ENCODE results near the gene POC1A. TPM values are rescaled to one million over a fixed set of nuclear protein-coding genes. Genes with fewer than 3 reads are reported as not detected.

The POC1A gene
- polyA plus RNA-seq, 1 of the 3 experiments (the other 2 are of a cell fraction) = 11.7 TPM

GRCh38 chr3:52197499-52197841 is 43.2 kb upstream of the POC1A start:
- no peak for DNase-seq
- Histone ChIP-seq H3K4me1 (ENCODE audit: control insufficient read depth in 1 of 2, insufficient read depth in 2 of 2, low read depth in 1 of 2, low read length in 1 of 2) (peaks cover 7 to 23% of the 10 kb centered on the region in 2 experiments), H2AFZ (ENCODE audit: low read depth) (peak overlapping the region; percentile 95), H3F3A (replicated peaks; ENCODE audit: insufficient read depth) (peaks cover 5% of the 10 kb centered on the region), H4K20me1 (ENCODE audit: insufficient read depth) (no peaks in the 10 kb centered on the region), H3K9ac (peak overlapping the region; percentile 81; the same call in 1 of the 2 replicates), H3K27ac (ENCODE audit: low read depth in 2 of 2, low read length in 1 of 2) (peak overlapping the region; percentile 57 to 75; a peak in 3 of 4 replicates), H3K79me2 (ENCODE audit: insufficient read depth) (peaks cover 33% of the 10 kb centered on the region), H3K36me3 (replicated peaks in 1 of 2; ENCODE audit: control insufficient read depth in 1 of 2, insufficient read depth in 2 of 2, low read length in 1 of 2) (peaks cover 16 to 21% of the 10 kb centered on the region in 2 experiments), H3K9me2 (no peaks in the 10 kb centered on the region), H3K9me3 (no peaks in the 10 kb centered on the region), H3K27me3 (ENCODE audit: insufficient read depth) (no peaks in the 10 kb centered on the region), H3K4me3 (ENCODE audit: low read depth in 2 of 2, low read length in 1 of 2) (peak overlapping the region; percentile 87 to 98), H3K4me2 (peak overlapping the region; percentile 97)
- POLR2A ChIA-PET = interaction anchor here (0.7 kb wide), 1 partner anchor 43 kb away, joined by 3 read pairs; the partner anchor contains the start of gene POC1A
- no peak for TF ChIP-seq GABPA (IDR thresholded peaks at IDR 0.05; ENCODE audit: low read depth)
- no peak for TF ChIP-seq USF1 (IDR thresholded peaks at IDR 0.05; ENCODE audit: borderline replicate concordance, low read depth)
- no peak for TF ChIP-seq YY1 (IDR thresholded peaks at IDR 0.05; ENCODE audit: low read depth)
- no peak for TF ChIP-seq SIN3A (IDR thresholded peaks at IDR 0.05; ENCODE audit: borderline replicate concordance, low read depth, low read length)
- no peak for TF ChIP-seq GATA2 (CRISPR knock-in tag; IDR thresholded peaks at IDR 0.05)
- TF ChIP-seq MAX (IDR thresholded peaks at IDR 0.05; ENCODE audit: low read depth) = no peak
- no peak for TF ChIP-seq NFIC (IDR thresholded peaks at IDR 0.05; ENCODE audit: borderline replicate concordance)
- no peak for TF ChIP-seq TCF12 (IDR thresholded peaks at IDR 0.05)
- no peak for TF ChIP-seq RXRA (IDR thresholded peaks at IDR 0.05; ENCODE audit: borderline replicate concordance, low read depth)
- TF ChIP-seq ZBTB33 (IDR thresholded peaks at IDR 0.05; ENCODE audit: borderline replicate concordance, low read depth) = no peak
- TF ChIP-seq CTCF (IDR thresholded peaks at IDR 0.05) = no peak
- TF ChIP-seq IRF3 (IDR thresholded peaks at IDR 0.05; ENCODE audit: low read depth, low read length) = no peak
- no peak for TF ChIP-seq USF2 (IDR thresholded peaks at IDR 0.05; ENCODE audit: borderline replicate concordance, low read depth, low read length)
- no peak for TF ChIP-seq EZH2phosphoT487 (IDR thresholded peaks at IDR 0.05; ENCODE audit: borderline replicate concordance, low read depth)
- TF ChIP-seq POLR2AphosphoS5 (IDR thresholded peaks at IDR 0.05; ENCODE audit: low read depth, low read length) = no peak
- TF ChIP-seq ELF1 (IDR thresholded peaks at IDR 0.05) = no peak
- no peak for TF ChIP-seq PBX3 (IDR thresholded peaks at IDR 0.05)
- CTCF ChIA-PET = interaction anchor here (0.7 to 2.0 kb wide), 7 partner anchors 11 to 193 kb away, joined by 3 to 9 read pairs (median 4); no protein-coding TSS in a partner anchor
- WGBS (ENCODE audit: low lambda C conversion rate) = 80% methylated on average over 10 of the region's 10 CpGs
